HEK293 (cell line): Measurements from ENCODE around the gene COPS2.

Source experiments
- CTCF ChIA-PET: fragments of 350-600 bp; formaldehyde crosslinking; extraction: SDS; loops from one replicate; lab custom pipeline; 2021; ENCODE audit warnings: antibody characterized with exemption; lab: Yijun Ruan, JAX
- POLR2A ChIA-PET: fragments of 300-600 bp; formaldehyde crosslinking; extraction: SDS; loops from one replicate; lab custom pipeline; 2020; ENCODE audit warnings: antibody characterized with exemption, inconsistent platforms; lab: Yijun Ruan, JAX
- H3K27ac ChIP-seq: fragments of 200-500 bp; sonication (Bioruptor generic); 2 replicates; pipeline ENCODE4 v1.5.1; 2014; ENCODE audit warnings: low read depth, low read length, control low read depth, inconsistent platforms; ENCODE audit errors: extremely low read depth
- H3K36me3 ChIP-seq, 2 experiments: fragments of 200-500 bp in 1 of 2; sonication (Bioruptor generic) in 1 of 2; 1 replicate in 1 of 2; 2 replicates in 1 of 2; pipeline ENCODE4 v1.5.1; 2014 to 2017; ENCODE audit warnings: inconsistent platforms in 2 of 2, low read length in 2 of 2; ENCODE audit not compliant: control insufficient read depth in 2 of 2, insufficient read depth in 1 of 2
- H3K4me1 ChIP-seq: fragments of 200-500 bp; sonication (Bioruptor generic); 2 replicates; pipeline ENCODE4 v1.5.1; 2014; ENCODE audit warnings: mild to moderate bottlenecking, low read length, inconsistent platforms; ENCODE audit not compliant: control insufficient read depth, insufficient read depth
- H3K4me3 ChIP-seq: 2 replicates; pipeline ENCODE4 v1.5.1; 2011; ENCODE audit warnings: low read depth, mild to moderate bottlenecking, control low read depth, low read length, moderate library complexity
- H3K9me3 ChIP-seq: fragments of 200-500 bp; sonication (Bioruptor generic); 2 replicates; pipeline ENCODE4 v1.5.1; 2014; ENCODE audit warnings: low read depth, low read length, inconsistent platforms; ENCODE audit not compliant: control insufficient read depth, insufficient read depth
- EGR2 ChIP-seq: fragments of 450-650 bp; formaldehyde crosslinking; IDR thresholded peaks from 2 replicates; pipeline ENCODE4 v1.5.1; 2016; ENCODE audit warnings: low read depth, missing biosample characterization, missing genetic modification characterization
- GFI1B ChIP-seq: fragments of 450-650 bp; formaldehyde crosslinking; IDR thresholded peaks from 2 replicates; pipeline ENCODE4 v1.5.1; 2016; ENCODE audit warnings: missing biosample characterization, missing genetic modification characterization
- RBAK ChIP-seq: fragments of 450-650 bp; formaldehyde crosslinking; IDR thresholded peaks from 2 replicates; pipeline ENCODE4 v1.5.1; 2016; ENCODE audit warnings: missing biosample characterization, missing genetic modification characterization
- REPIN1 ChIP-seq: fragments of 450-650 bp; formaldehyde crosslinking; IDR thresholded peaks from 2 replicates; pipeline ENCODE4 v1.5.1; 2017; ENCODE audit warnings: missing biosample characterization, missing genetic modification characterization, low read depth
- SCRT1 ChIP-seq: fragments of 450-650 bp; formaldehyde crosslinking; IDR thresholded peaks from 2 replicates; pipeline ENCODE4 v1.5.1; 2016; ENCODE audit warnings: missing biosample characterization, missing genetic modification characterization, borderline replicate concordance
- TCF7L2 ChIP-seq: IDR thresholded peaks from 2 replicates; pipeline ENCODE4 v1.6.1; 2011; ENCODE audit warnings: low read depth, mild to moderate bottlenecking, inconsistent platforms, low read length, moderate library complexity, borderline replicate concordance
- ZBTB1 ChIP-seq: fragments of 450-650 bp; formaldehyde crosslinking; IDR thresholded peaks from 2 replicates; pipeline ENCODE4 v1.5.1; 2016; ENCODE audit warnings: missing biosample characterization, missing genetic modification characterization
- ZBTB20 ChIP-seq: fragments of 450-650 bp; formaldehyde crosslinking; IDR thresholded peaks from 2 replicates; pipeline ENCODE4 v1.5.1; 2016; ENCODE audit warnings: missing biosample characterization, missing genetic modification characterization
- ZNF121 ChIP-seq: fragments of 450-650 bp; formaldehyde crosslinking; IDR thresholded peaks from 2 replicates; pipeline ENCODE4 v1.5.1; 2016; ENCODE audit warnings: missing biosample characterization, missing genetic modification characterization
- ZNF148 ChIP-seq: fragments of 450-650 bp; formaldehyde crosslinking; IDR thresholded peaks from 2 replicates; pipeline ENCODE4 v1.5.0; 2017; ENCODE audit warnings: missing biosample characterization, missing genetic modification characterization, borderline replicate concordance
- ZNF16 ChIP-seq: fragments of 450-650 bp; formaldehyde crosslinking; IDR thresholded peaks from 2 replicates; pipeline ENCODE4 v1.5.1; 2016; ENCODE audit warnings: low read depth, missing biosample characterization, missing genetic modification characterization
- ZNF24 ChIP-seq: fragments of 450-650 bp; formaldehyde crosslinking; IDR thresholded peaks from 2 replicates; pipeline ENCODE4 v1.5.1; 2016; ENCODE audit warnings: missing biosample characterization, missing genetic modification characterization
- ZNF280C ChIP-seq: fragments of 450-650 bp; formaldehyde crosslinking; IDR thresholded peaks from 2 replicates; pipeline ENCODE4 v1.5.1; 2016; ENCODE audit warnings: missing biosample characterization, missing genetic modification characterization
- ZNF362 ChIP-seq: fragments of 450-650 bp; formaldehyde crosslinking; IDR thresholded peaks from 2 replicates; pipeline ENCODE4 v1.5.1; 2016; ENCODE audit warnings: missing biosample characterization, missing genetic modification characterization
- ZNF48 ChIP-seq: fragments of 450-650 bp; formaldehyde crosslinking; IDR thresholded peaks from 2 replicates; pipeline ENCODE4 v1.5.1; 2016; ENCODE audit warnings: missing biosample characterization, missing genetic modification characterization
- ZNF510 ChIP-seq: fragments of 450-650 bp; formaldehyde crosslinking; IDR thresholded peaks from 2 replicates; pipeline ENCODE4 v1.5.1; 2018; ENCODE audit warnings: mild to moderate bottlenecking, missing genetic modification characterization, missing biosample characterization; ENCODE audit not compliant: insufficient replicate concordance
- ZNF513 ChIP-seq: fragments of 450-650 bp; IDR thresholded peaks from 2 replicates; pipeline ENCODE4 v1.5.1; 2018; ENCODE audit warnings: missing biosample characterization, missing genetic modification characterization
- ZNF544 ChIP-seq: fragments of 450-650 bp; formaldehyde crosslinking; IDR thresholded peaks from 2 replicates; pipeline ENCODE4 v1.5.0; 2017; ENCODE audit warnings: missing biosample characterization, missing genetic modification characterization
- ZNF701 ChIP-seq: fragments of 450-650 bp; formaldehyde crosslinking; IDR thresholded peaks from 2 replicates; pipeline ENCODE4 v1.5.1; 2016; ENCODE audit warnings: missing biosample characterization, missing genetic modification characterization
- ZNF76 ChIP-seq: fragments of 450-650 bp; formaldehyde crosslinking; IDR thresholded peaks from 2 replicates; pipeline ENCODE4; 2016; ENCODE audit warnings: low read depth, missing biosample characterization, missing genetic modification characterization, borderline replicate concordance
- ZNF791 ChIP-seq: fragments of 450-650 bp; formaldehyde crosslinking; IDR thresholded peaks from 2 replicates; pipeline ENCODE4 v1.5.1; 2016; ENCODE audit warnings: missing biosample characterization, missing genetic modification characterization

The COPS2 gene

GRCh38 chr15:49082960-49083359 lies 72.4 kb downstream of the COPS2 start (continued):
- no peak for TF ChIP-seq ZNF48 (tag by site-specific recombination)
- TF ChIP-seq RBAK = no peak
- no peak for TF ChIP-seq ZNF510 (tag by site-specific recombination)
- TF ChIP-seq TCF7L2 = no peak

- ChIA-PET CTCF (no interaction called here), POLR2A (no interaction called here)
- Histone ChIP-seq H3K36me3 (no peaks in the 10 kb centered on the region), H3K4me1 (no peaks in the 10 kb centered on the region), H3K9me3 (no peaks in the 10 kb centered on the region), H3K4me3 (no peak overlapping the region), H3K27ac (no peak overlapping the region)
- TF ChIP-seq ZNF24 (tag by site-specific recombination) (no peak), ZNF280C (tag by site-specific recombination) (no peak), ZBTB1 (tag by site-specific recombination) (no peak), ZNF513 (tag by site-specific recombination) (no peak), ZNF48 (tag by site-specific recombination) (no peak), ZNF16 (tag by site-specific recombination) (no peak), ZNF362 (tag by site-specific recombination) (no peak), ZNF544 (no peak), SCRT1 (tag by site-specific recombination) (no peak), ZNF148 (no peak), REPIN1 (tag by site-specific recombination) (no peak), GFI1B (tag by site-specific recombination) (no peak), ZNF121 (tag by site-specific recombination) (no peak), ZNF76 (no peak), EGR2 (tag by site-specific recombination) (no peak), ZNF701 (tag by site-specific recombination) (no peak), ZNF791 (tag by site-specific recombination) (no peak), ZBTB20 (tag by site-specific recombination) (no peak)
These were observed 75.9 kb downstream of the COPS2 start for GRCh38 chr15:49079340-49080039.
